Ovary (tissue), 9 donors: Measurements from ENCODE around the gene SLAMF1. TPM values are rescaled to one million over a fixed set of nuclear protein-coding genes. Genes with fewer than 3 reads are reported as not detected.

Experiments
- DNase-seq, 5 donors: peaks; one replicate each; pipeline ENCODE4 v3.0.0-alpha.2; 2019 to 2020
- H3K27ac ChIP-seq, 2 donors: fragments of 200-600 bp; one replicate each; pipeline versions ENCODE4 v1.5.1 to v1.8.0; 2019 to 2022
- H3K27me3 ChIP-seq: fragments of 200-600 bp; one replicate; pipeline ENCODE4 v1.8.0; 2022
- H3K36me3 ChIP-seq: fragments of 200-600 bp; sonication (generic); one replicate; pipeline ENCODE4 v1.5.1; 2019
- H3K4me1 ChIP-seq: one replicate; pipeline ENCODE4 v1.8.1; 2013; ENCODE audit warnings: mild to moderate bottlenecking, moderate library complexity; ENCODE audit not compliant: insufficient read depth
- H3K4me3 ChIP-seq: fragments of 200-600 bp; sonication (generic); one replicate; pipeline ENCODE4 v1.5.1; 2017
- H3K9me3 ChIP-seq, 2 donors: fragments of 200-600 bp in 1 of 2; sonication (generic) in 1 of 2; one replicate each; pipeline versions ENCODE4 v1.5.1 to v1.8.1; 2013 to 2019; ENCODE audit warnings: mild to moderate bottlenecking in 1 of 2, moderate library complexity in 1 of 2
- CTCF ChIP-seq, 3 donors: fragments of 450-650 bp in 2 of 3; fragments of 200-600 bp in 1 of 3; IDR thresholded peaks; one replicate each; pipeline versions ENCODE4 v1.5.1 to v1.8.0; 2016 to 2022; ENCODE audit warnings: antibody characterized with exemption in 3 of 3, mild to moderate bottlenecking in 1 of 3
- EP300 ChIP-seq: sonication (generic); formaldehyde crosslinking; IDR thresholded peaks from one replicate; pipeline ENCODE4 v1.6.1; 2017; ENCODE audit warnings: antibody characterized with exemption
- POLR2A ChIP-seq: fragments of 450-650 bp; IDR thresholded peaks from one replicate; pipeline ENCODE4 v1.6.1; 2017; ENCODE audit warnings: antibody characterized with exemption, mild to moderate bottlenecking, moderate library complexity
- WGBS, 3 donors: extraction: QIAGEN DNeasy Blood & Tissue Kit in 1 of 3; methylation state at CpG; one replicate each; pipeline versions ENCODE4 v1.1.5 to v1.1.7; 2013 to 2017; 5-methylcytosine and 5-hydroxymethylcytosine counted together
- intact Hi-C, 4 donors: fragments of 100-400 bp; cut with DNase I; formaldehyde crosslinking; loops; one replicate each; pipeline versions ENCODE4 v1.11.0 to v1.15.1; 2022 to 2023
- polyA plus RNA-seq, 2 donors: library from polyadenylated mRNA; stranded (reverse); fragments of 200-250 nt in 1 of 2; fragments of 350-450 nt in 1 of 2; fragmentation: Illumina TruSeq in 1 of 2; extraction: RNeasy Lipid Tissue Mini Kit (QIAGEN cat#74804) in 1 of 2; gene quantifications; one replicate each; pipeline ENCODE4 v1.2.3, GENCODE V29; 2013 to 2014
- total RNA-seq, 7 donors: library from RNA; depleted of rRNA in 2 of 7; stranded (reverse); fragments of >200 nt in 2 of 7; fragmentation: NEBNext Ultra II Directional in 3 of 7; extraction: Animal tissue kit (Norgen Biotek cat#: 25700) in 3 of 7; gene quantifications; one replicate each; pipeline versions ENCODE4 v1.1.0 to v1.2.4, GENCODE V29; 2016 to 2023
- donor health status: DM: no; HTN: no; CAD: no; lungs with moderate emphysema.
- donor health status: DM: no; HTN: no; CAD: no.
- donor health status: Bipolar disorder and iron deficiency.
- donor health status: DM: yes; HTN: yes; CAD: no.
- donor health status: DM: no; HTN: no; CAD: no.
- donor health status: DM: yes; HTN: yes; CAD: no.

Gene SLAMF1
- total and polyA plus RNA-seq, 9 donors: 0.15 to 0.68 (median 0.27) TPM; not detected in 3

GRCh38 chr1:160612613-160613218 lies 34.1 kb downstream of the SLAMF1 start:
- DNase-seq: no peak
- H3K4me3 ChIP-seq: no peak overlapping the region
- no peaks in the 10 kb centered on the region for H3K27me3 ChIP-seq
- H3K9me3 ChIP-seq: no peaks in the 10 kb centered on the region
- no peaks in the 10 kb centered on the region for H3K36me3 ChIP-seq
- H3K27ac ChIP-seq: no peak overlapping the region
- intact Hi-C loops: loop anchor here in 1 of 4 donors (10.0 kb wide), 1 partner anchor 188 kb away; no protein-coding TSS in a partner anchor
- no peak for TF ChIP-seq POLR2A
- TF ChIP-seq CTCF (IDR thresholded peaks at IDR 0.05): no peak
- no peak for TF ChIP-seq EP300
- H3K4me1 ChIP-seq: no peaks in the 10 kb centered on the region
- 72 to 85% (median 80%) methylated on average over 6 of the region's 6 CpGs for WGBS, 3 donors

- Histone ChIP-seq H3K27ac (no peak overlapping the region), H3K9me3 (no peaks in the 10 kb centered on the region), H3K27me3 (no peaks in the 10 kb centered on the region), H3K36me3 (no peaks in the 10 kb centered on the region), H3K4me1 (no peaks in the 10 kb centered on the region), H3K4me3 (no peak overlapping the region)
- 9 to 14% (median 11%) methylated on average over 1 of the region's 1 CpG for WGBS, 3 donors
- DNase-seq: no peak
- intact Hi-C loops: loop anchor here in 1 of 4 donors (10.0 kb wide), 1 partner anchor 186 kb away; no protein-coding TSS in a partner anchor
- no peak for TF ChIP-seq POLR2A
- no peak for TF ChIP-seq EP300
- TF ChIP-seq CTCF (IDR thresholded peaks at IDR 0.05): no peak
Measured at GRCh38 chr1:160610569-160611242, 36.1 kb downstream of the SLAMF1 start.

GRCh38 chr1:160608941-160609340 lies 37.9 kb downstream of the SLAMF1 start:
- Histone ChIP-seq H3K27ac (no peak overlapping the region), H3K36me3 (no peaks in the 10 kb centered on the region), H3K4me1 (no peaks in the 10 kb centered on the region), H3K27me3 (no peaks in the 10 kb centered on the region), H3K9me3 (no peaks in the 10 kb centered on the region), H3K4me3 (no peak overlapping the region)
- no peak for TF ChIP-seq EP300
- TF ChIP-seq CTCF (IDR thresholded peaks at IDR 0.05): no peak
- TF ChIP-seq POLR2A: no peak
- no peak for DNase-seq
- intact Hi-C loops: no loop called here

GRCh38 chr1:160608514-160608913 lies 38.3 kb downstream of the SLAMF1 start:
- H3K4me3 ChIP-seq: no peak overlapping the region
- no peak for DNase-seq
- no peak overlapping the region for H3K27ac ChIP-seq
- intact Hi-C loops: no loop called here
- H3K9me3 ChIP-seq: no peaks in the 10 kb centered on the region
- H3K36me3 ChIP-seq: no peaks in the 10 kb centered on the region
- WGBS, 3 donors: 46 to 48% (median 47%) methylated on average over 2 of the region's 2 CpGs
- H3K4me1 ChIP-seq: no peaks in the 10 kb centered on the region
- TF ChIP-seq POLR2A: no peak
- TF ChIP-seq EP300: no peak
- no peak for TF ChIP-seq CTCF (IDR thresholded peaks at IDR 0.05)
- H3K27me3 ChIP-seq: no peaks in the 10 kb centered on the region
